DOHH2 (cell line): ENCODE measurements around the gene NF1.

Source experiments
- CTCF ChIP-seq: fragments of 200-600 bp; sonication (generic); IDR thresholded peaks from one replicate; pipeline ENCODE4 v1.5.1; 2014; ENCODE audit warnings: antibody characterized with exemption, mild to moderate bottlenecking, low read depth, low read length; ENCODE audit not compliant: poor library complexity, severe bottlenecking
- EZH2phosphoT487 ChIP-seq: fragments of 200-600 bp; sonication (generic); IDR thresholded peaks from 2 replicates; pipeline ENCODE4 v1.6.1; 2017; ENCODE audit warnings: borderline replicate concordance, mild to moderate bottlenecking, antibody characterized with exemption, low read length, moderate library complexity, mixed read lengths

DNA sequence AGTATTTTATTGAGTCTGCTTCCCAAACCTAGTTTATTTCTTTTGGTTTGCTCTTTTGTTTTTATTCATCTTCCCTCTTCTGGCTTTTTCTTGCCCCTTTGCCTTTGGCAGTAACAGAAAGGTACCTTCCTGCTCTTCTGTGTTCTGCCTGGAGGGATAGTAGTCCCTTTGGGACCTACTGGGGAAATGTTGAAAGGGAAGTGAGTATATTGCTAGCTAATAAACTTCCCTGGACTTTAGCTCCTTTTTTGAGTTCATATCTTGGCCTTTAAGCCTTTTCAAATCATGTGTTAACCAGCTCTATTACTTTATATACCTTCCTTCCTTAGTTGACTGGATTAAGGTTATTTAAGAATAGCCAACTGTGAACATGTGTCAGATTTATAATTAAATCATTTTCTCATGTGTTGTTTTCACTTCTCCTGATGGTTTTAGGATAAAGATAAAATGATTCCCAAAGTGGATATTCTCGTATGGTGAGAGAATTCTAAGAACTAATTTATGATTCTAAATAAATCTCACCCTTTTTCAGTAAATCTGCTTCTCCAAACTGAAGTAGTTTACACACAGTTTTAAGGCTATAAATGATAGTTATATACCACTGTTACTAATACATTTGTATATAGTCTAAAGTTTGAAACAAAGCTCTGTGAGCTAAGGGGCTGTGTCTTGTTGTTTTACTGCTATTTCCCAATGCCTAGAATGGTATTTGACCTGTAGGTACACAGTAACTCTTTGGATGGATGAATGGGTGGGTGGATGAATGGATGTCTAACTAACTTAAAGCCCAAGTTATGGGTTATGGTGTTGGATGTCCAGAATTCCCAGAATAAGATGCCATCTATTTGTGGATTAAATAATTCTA, 156.6 kb downstream of the NF1 start:
- TF ChIP-seq CTCF (no peak), EZH2phosphoT487 (no peak)
